ENCODE results near the gene GGA1. TPM values are rescaled to one million over a fixed set of nuclear protein-coding genes. Genes with fewer than 3 reads are reported as not detected.

Gene GGA1
- total RNA-seq, 1 donor from 2014 or later = 80.2 TPM

DNA sequence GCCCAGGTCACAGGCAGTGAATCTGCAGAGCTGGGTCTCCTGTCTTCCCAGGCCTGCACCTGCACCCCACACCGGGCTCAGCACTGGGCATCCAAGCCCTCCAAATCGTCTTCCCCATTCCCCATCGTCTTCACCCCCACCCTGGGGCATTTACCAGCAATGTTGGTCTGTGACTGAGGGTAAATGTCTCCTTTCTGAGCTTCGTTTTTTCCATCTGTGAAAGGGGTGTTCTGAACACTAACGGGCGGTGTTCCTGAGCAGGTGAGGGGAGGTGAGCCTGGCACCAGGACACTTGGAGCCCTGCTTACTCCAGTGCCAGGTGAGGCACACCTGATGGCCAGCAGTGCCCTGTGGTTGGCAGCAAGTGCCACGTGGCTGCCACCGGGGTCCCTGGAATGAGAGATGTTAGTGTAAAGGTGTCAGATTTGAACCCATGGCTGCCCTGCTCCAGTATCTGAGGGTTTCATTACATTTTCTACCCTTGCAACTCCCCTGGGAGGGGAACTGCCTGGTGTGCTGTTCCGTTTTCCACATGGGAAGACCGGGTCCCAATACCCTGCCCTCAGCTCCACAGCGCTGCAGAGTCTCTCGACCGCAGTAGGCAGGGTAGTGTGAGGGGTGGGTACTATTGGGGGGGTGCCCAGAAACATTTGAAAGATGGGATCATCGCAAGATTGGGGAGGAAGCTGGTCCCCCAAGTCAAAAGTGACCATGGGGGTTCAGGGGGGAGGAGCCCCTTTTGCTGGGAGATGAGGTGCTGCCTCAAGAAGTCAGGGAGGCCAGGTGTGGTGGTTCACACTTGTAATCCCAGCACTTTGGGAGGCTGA, 46.4 kb upstream of the GGA1 start:
- DNase-seq (ENCODE audit: extremely low spot score, unreplicated experiment) = no peak
- TF ChIP-seq, protein P1, sequence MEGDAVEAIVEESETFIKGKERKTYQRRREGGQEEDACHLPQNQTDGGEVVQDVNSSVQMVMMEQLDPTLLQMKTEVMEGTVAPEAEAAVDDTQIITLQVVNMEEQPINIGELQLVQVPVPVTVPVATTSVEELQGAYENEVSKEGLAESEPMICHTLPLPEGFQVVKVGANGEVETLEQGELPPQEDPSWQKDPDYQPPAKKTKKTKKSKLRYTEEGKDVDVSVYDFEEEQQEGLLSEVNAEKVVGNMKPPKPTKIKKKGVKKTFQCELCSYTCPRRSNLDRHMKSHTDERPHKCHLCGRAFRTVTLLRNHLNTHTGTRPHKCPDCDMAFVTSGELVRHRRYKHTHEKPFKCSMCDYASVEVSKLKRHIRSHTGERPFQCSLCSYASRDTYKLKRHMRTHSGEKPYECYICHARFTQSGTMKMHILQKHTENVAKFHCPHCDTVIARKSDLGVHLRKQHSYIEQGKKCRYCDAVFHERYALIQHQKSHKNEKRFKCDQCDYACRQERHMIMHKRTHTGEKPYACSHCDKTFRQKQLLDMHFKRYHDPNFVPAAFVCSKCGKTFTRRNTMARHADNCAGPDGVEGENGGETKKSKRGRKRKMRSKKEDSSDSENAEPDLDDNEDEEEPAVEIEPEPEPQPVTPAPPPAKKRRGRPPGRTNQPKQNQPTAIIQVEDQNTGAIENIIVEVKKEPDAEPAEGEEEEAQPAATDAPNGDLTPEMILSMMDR (conservative IDR thresholded peaks at IDR 0.05) = no peak
- H3K9me3 Mint-ChIP-seq = no peaks in the 10 kb centered on the region
- peak overlapping the region; percentile 88 for H3K4me3 Mint-ChIP-seq
- H3K4me1 Mint-ChIP-seq (ENCODE audit: unreplicated experiment) = peaks cover 26% of the 10 kb centered on the region
- H3K36me3 Mint-ChIP-seq = no peaks in the 10 kb centered on the region
- peak overlapping the region; percentile 93 for H3K27ac Mint-ChIP-seq
- peaks cover 4% of the 10 kb centered on the region for H3K27me3 Mint-ChIP-seq

DNA sequence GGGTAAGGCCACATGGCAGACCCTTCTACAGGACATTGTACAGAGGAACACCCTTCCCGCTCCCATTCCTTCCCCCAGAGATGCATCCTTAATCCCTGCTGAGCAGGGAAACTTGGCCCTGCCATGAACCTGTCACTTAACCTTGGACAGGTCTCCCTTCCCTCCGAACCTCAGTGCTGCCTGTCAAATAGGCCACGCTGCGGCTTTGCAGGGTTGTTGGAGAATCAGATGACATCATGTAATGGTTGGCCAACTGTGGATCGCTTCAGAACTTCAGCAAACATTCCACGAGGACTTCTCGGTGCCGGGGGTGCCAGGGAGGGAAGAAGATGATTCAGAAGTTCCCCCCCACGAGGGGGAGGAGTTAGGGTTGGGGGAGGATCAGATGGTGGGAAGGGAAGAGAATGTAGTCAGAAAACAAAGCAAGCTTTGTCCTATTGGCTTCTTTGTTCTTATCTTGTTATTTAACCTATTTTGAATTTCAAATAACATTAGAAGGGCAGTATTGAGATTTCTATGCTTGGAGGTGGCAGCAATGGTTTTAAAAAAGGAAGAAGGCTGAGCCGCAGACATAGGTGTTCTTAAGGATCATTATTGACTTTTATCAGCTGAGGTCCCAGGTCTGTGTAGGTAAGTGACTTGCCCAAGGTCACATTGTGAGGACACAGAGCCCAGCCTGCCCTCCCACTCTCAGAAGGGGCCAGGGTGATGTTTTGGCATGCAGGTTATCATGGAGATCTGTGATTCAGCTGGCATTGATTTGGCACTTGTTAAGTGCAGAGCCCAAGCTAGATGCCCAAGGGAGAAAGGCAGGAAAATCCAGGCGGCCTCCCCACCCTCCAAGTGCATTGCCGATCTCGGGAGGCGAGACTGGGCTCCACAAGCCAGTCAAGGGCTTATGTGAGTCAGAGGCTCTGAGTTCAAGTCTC, 45.2 kb upstream of the GGA1 start:
- Mint-ChIP-seq H3K27me3 (peaks cover 4% of the 10 kb centered on the region), H3K36me3 (no peaks in the 10 kb centered on the region), H3K9me3 (no peaks in the 10 kb centered on the region), H3K4me1 (ENCODE audit: unreplicated experiment) (peaks cover 20% of the 10 kb centered on the region), H3K27ac (peak overlapping the region; percentile 76), H3K4me3 (peak overlapping the region; percentile 70)
- DNase-seq (ENCODE audit: extremely low spot score, unreplicated experiment) = no peak
- TF ChIP-seq, protein P1 (conservative IDR thresholded peaks at IDR 0.05) = no peak

DNA sequence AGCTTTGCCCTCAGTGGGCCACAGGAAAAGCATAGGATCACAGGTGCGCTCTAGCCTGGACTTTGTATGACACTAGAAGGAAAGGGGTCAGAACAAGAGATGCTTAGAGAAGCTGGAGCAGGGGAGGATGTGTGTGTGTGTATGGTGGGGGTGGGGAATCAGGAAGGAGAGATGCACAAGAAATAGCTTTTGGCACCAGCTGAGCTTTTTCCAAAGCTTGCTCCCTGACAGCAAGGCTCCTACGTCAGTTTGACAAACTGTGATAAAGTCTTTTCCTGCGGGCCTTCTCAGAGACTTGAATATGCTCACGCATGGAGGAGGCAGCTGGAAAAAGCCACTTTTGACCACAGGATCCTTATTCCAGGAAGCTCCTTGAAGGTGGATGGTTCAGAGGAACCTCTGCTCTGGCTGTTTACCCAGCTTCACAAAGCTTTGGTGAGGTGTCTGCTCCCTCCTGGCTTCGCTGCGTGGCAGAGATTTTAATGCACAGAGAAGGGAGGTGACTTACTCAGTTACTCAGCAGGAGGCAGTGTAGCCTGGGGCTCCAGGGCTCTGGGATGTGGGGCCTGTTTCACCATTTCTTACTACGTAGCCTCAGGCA, 44.4 kb upstream of the GGA1 start:
- DNase-seq (ENCODE audit: extremely low spot score, unreplicated experiment) = no peak
- no peak overlapping the region for H3K27ac Mint-ChIP-seq
- H3K4me1 Mint-ChIP-seq (ENCODE audit: unreplicated experiment) = peaks cover 20% of the 10 kb centered on the region
- H3K36me3 Mint-ChIP-seq = no peaks in the 10 kb centered on the region
- peak overlapping the region; percentile 28 for H3K4me3 Mint-ChIP-seq
- TF ChIP-seq, protein P1 (conservative IDR thresholded peaks at IDR 0.05) = no peak
- no peaks in the 10 kb centered on the region for H3K9me3 Mint-ChIP-seq
- peaks cover 4% of the 10 kb centered on the region for H3K27me3 Mint-ChIP-seq

DNA sequence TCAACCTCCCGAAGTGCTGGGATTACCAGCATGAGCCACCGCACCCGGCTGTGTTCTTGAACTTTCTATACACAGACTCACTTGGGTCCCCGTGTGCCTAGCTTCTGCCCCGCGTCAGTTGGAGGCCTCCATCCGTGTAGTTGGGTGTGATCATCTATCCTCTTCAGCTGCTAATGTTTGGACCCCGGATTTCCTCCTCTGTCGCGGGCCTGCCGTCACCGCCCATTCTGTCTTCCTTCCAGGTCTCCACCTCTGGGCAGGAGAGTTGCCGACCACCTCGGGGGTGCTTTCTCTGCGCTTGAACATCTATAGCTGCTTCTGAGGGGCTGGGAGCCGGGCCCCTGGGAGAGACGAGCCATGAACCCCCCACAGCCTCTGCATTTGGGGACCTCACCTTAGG, 42.8 kb upstream of the GGA1 start:
- TF ChIP-seq, protein P1 (conservative IDR thresholded peaks at IDR 0.05) = no peak
- no peaks in the 10 kb centered on the region for H3K9me3 Mint-ChIP-seq
- H3K27ac Mint-ChIP-seq = no peak overlapping the region
- H3K27me3 Mint-ChIP-seq = peaks cover 4% of the 10 kb centered on the region
- no peak overlapping the region for H3K4me3 Mint-ChIP-seq
- DNase-seq (ENCODE audit: extremely low spot score, unreplicated experiment) = no peak
- H3K36me3 Mint-ChIP-seq = no peaks in the 10 kb centered on the region
- peaks cover 36% of the 10 kb centered on the region for H3K4me1 Mint-ChIP-seq (ENCODE audit: unreplicated experiment)

DNA sequence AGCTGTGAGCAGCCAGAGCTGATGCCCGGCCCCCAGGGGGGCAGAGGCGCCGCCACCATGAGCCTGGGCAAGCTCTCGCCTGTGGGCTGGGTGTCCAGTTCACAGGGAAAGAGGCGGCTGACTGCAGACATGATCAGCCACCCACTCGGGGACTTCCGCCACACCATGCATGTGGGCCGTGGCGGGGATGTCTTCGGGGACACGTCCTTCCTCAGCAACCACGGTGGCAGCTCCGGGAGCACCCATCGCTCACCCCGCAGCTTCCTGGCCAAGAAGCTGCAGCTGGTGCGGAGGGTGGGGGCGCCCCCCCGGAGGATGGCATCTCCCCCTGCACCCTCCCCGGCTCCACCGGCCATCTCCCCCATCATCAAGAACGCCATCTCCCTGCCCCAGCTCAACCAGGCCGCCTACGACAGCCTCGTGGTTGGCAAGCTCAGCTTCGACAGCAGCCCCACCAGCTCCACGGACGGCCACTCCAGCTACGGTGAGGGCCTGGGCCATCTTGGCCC, 42.3 kb upstream of the GGA1 start:
- H3K36me3 Mint-ChIP-seq = no peaks in the 10 kb centered on the region
- peaks cover 4% of the 10 kb centered on the region for H3K27me3 Mint-ChIP-seq
- TF ChIP-seq, protein P1 (conservative IDR thresholded peaks at IDR 0.05) = no peak
- no peak for DNase-seq (ENCODE audit: extremely low spot score, unreplicated experiment)
- H3K27ac Mint-ChIP-seq = no peak overlapping the region
- H3K4me3 Mint-ChIP-seq = no peak overlapping the region
- H3K4me1 Mint-ChIP-seq (ENCODE audit: unreplicated experiment) = peaks cover 38% of the 10 kb centered on the region
- H3K9me3 Mint-ChIP-seq = no peaks in the 10 kb centered on the region
